HEK293 (cell line): ENCODE results near the gene HMGXB3.

Source experiments
- CTCF ChIP-seq: fragments of 450-650 bp; formaldehyde crosslinking; IDR thresholded peaks from 2 replicates; pipeline ENCODE4 v1.5.1; 2016; ENCODE audit warnings: missing biosample characterization, missing genetic modification characterization
- SETDB1 ChIP-seq: IDR thresholded peaks from one replicate; pipeline ENCODE4 v1.6.1; 2017; ENCODE audit warnings: mild to moderate bottlenecking, low read length, moderate library complexity, mixed read lengths; ENCODE audit not compliant: insufficient read length
- SP2 ChIP-seq: fragments of 450-650 bp; formaldehyde crosslinking; IDR thresholded peaks from 2 replicates; pipeline ENCODE4 v1.5.1; 2016; ENCODE audit warnings: missing biosample characterization, missing genetic modification characterization
- TCF7L2 ChIP-seq: IDR thresholded peaks from 2 replicates; pipeline ENCODE4 v1.6.1; 2011; ENCODE audit warnings: low read depth, mild to moderate bottlenecking, inconsistent platforms, low read length, moderate library complexity, borderline replicate concordance
- TSHZ1 ChIP-seq: fragments of 450-650 bp; formaldehyde crosslinking; IDR thresholded peaks from 2 replicates; pipeline ENCODE4 v1.5.1; 2016; ENCODE audit warnings: missing biosample characterization, missing genetic modification characterization, borderline replicate concordance
- ZNF121 ChIP-seq: fragments of 450-650 bp; formaldehyde crosslinking; IDR thresholded peaks from 2 replicates; pipeline ENCODE4 v1.5.1; 2016; ENCODE audit warnings: missing biosample characterization, missing genetic modification characterization
- ZNF777 ChIP-seq: fragments of 450-650 bp; formaldehyde crosslinking; IDR thresholded peaks from 2 replicates; pipeline ENCODE4 v1.5.1; 2017; ENCODE audit warnings: missing biosample characterization, missing genetic modification characterization, borderline replicate concordance
- ZNF785 ChIP-seq: fragments of 450-650 bp; formaldehyde crosslinking; IDR thresholded peaks from 2 replicates; pipeline ENCODE4 v1.5.1; 2016; ENCODE audit warnings: missing biosample characterization, missing genetic modification characterization
- TF ChIP-seq, protein P1 (sequence below): fragments of 450-650 bp; formaldehyde crosslinking; IDR thresholded peaks from 2 replicates; pipeline ENCODE4 v1.5.1; 2016; ENCODE audit warnings: missing biosample characterization, missing genetic modification characterization, low read depth
- TF ChIP-seq, protein P2 (sequence below): fragments of 450-650 bp; formaldehyde crosslinking; IDR thresholded peaks from 2 replicates; pipeline ENCODE4 v1.5.1; 2016; ENCODE audit warnings: missing biosample characterization, missing genetic modification characterization

DNA sequence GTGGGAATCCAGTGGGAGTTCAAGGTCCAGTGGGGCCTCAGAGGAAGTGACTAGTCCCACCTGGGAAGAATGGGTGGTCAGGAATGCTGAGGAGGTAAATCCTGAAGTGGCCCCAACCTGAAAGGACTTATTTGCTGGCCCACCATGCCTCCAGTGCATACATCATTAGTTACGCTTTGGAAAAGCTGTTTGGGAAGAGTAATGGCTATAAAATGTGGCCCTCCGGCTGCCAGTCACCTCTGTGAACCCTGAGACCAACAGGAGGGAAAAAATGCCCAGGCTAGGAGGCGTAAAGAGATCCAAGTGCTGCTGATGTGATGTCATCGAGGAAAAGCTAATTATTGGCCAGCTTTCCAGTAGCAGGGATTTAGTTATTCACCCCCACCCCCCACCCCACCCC lies 42.7 kb upstream of the HMGXB3 start:
- no peak for TF ChIP-seq CTCF (tag by site-specific recombination)
- TF ChIP-seq, protein P1, sequence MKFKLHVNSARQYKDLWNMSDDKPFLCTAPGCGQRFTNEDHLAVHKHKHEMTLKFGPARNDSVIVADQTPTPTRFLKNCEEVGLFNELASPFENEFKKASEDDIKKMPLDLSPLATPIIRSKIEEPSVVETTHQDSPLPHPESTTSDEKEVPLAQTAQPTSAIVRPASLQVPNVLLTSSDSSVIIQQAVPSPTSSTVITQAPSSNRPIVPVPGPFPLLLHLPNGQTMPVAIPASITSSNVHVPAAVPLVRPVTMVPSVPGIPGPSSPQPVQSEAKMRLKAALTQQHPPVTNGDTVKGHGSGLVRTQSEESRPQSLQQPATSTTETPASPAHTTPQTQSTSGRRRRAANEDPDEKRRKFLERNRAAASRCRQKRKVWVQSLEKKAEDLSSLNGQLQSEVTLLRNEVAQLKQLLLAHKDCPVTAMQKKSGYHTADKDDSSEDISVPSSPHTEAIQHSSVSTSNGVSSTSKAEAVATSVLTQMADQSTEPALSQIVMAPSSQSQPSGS = no peak
- no peak for TF ChIP-seq SETDB1
- TF ChIP-seq, protein P2, sequence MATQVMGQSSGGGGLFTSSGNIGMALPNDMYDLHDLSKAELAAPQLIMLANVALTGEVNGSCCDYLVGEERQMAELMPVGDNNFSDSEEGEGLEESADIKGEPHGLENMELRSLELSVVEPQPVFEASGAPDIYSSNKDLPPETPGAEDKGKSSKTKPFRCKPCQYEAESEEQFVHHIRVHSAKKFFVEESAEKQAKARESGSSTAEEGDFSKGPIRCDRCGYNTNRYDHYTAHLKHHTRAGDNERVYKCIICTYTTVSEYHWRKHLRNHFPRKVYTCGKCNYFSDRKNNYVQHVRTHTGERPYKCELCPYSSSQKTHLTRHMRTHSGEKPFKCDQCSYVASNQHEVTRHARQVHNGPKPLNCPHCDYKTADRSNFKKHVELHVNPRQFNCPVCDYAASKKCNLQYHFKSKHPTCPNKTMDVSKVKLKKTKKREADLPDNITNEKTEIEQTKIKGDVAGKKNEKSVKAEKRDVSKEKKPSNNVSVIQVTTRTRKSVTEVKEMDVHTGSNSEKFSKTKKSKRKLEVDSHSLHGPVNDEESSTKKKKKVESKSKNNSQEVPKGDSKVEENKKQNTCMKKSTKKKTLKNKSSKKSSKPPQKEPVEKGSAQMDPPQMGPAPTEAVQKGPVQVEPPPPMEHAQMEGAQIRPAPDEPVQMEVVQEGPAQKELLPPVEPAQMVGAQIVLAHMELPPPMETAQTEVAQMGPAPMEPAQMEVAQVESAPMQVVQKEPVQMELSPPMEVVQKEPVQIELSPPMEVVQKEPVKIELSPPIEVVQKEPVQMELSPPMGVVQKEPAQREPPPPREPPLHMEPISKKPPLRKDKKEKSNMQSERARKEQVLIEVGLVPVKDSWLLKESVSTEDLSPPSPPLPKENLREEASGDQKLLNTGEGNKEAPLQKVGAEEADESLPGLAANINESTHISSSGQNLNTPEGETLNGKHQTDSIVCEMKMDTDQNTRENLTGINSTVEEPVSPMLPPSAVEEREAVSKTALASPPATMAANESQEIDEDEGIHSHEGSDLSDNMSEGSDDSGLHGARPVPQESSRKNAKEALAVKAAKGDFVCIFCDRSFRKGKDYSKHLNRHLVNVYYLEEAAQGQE (tag by site-specific recombination) = no peak
- no peak for TF ChIP-seq SP2 (tag by site-specific recombination)
- no peak for TF ChIP-seq ZNF121
- no peak for TF ChIP-seq ZNF777 (tag by site-specific recombination)
- TF ChIP-seq TCF7L2 = no peak
- TF ChIP-seq TSHZ1 (tag by site-specific recombination) = no peak
- no peak for TF ChIP-seq ZNF785
